COR-L47 (cell line): ENCODE measurements around the gene NUBP1.
A peak's percentile ranks its signal among the peaks of the same experiment; 100 is the strongest.
"Not testable (repeated sequence)": the region's sequence is repeated elsewhere in the genome, so short reads cannot be mapped to it uniquely, and the experiment has no call there.

Experiments used
- DNase-seq: peaks from one replicate; lab custom pipeline; 2025; lab: John Stamatoyannopoulos, UW

The NUBP1 gene

GRCh38 chr16:10751291-10751697, 7.7 kb downstream of the NUBP1 start:
- DNase-seq: no peak

- no peak for DNase-seq
These were observed 9.3 kb downstream of the NUBP1 start for GRCh38 chr16:10752843-10753523.

- DNase-seq: no peak
These were observed 10.0 kb downstream of the NUBP1 start for GRCh38 chr16:10753670-10754069.

- DNase-seq: no peak
These were observed 11.3 kb downstream of the NUBP1 start for GRCh38 chr16:10754941-10755340.

- no peak for DNase-seq
These were observed 12.9 kb downstream of the NUBP1 start for GRCh38 chr16:10756574-10756973.

GRCh38 chr16:10760858-10761257, 17.2 kb downstream of the NUBP1 start:
- no peak for DNase-seq

- no peak for DNase-seq
These were observed 17.7 kb downstream of the NUBP1 start for GRCh38 chr16:10761373-10761772.

- DNase-seq: no peak
These were observed 18.8 kb downstream of the NUBP1 start for GRCh38 chr16:10762336-10763016.

GRCh38 chr16:10763456-10763855, 19.8 kb downstream of the NUBP1 start:
- DNase-seq: no peak

- DNase-seq: no peak
These were observed 22.1 kb downstream of the NUBP1 start for GRCh38 chr16:10765772-10766171.

- DNase-seq: no peak
These were observed 23.5 kb downstream of the NUBP1 start for GRCh38 chr16:10767127-10767526.

GRCh38 chr16:10769381-10769780, 25.7 kb downstream of the NUBP1 start:
- DNase-seq: no peak

- no peak for DNase-seq
These were observed 27.3 kb downstream of the NUBP1 start for GRCh38 chr16:10770907-10771306.

GRCh38 chr16:10776280-10776679, 32.6 kb downstream of the NUBP1 start:
- no peak for DNase-seq

- not testable (repeated sequence) for DNase-seq
These were observed 33.3 kb downstream of the NUBP1 start for GRCh38 chr16:10776923-10777322.

- no peak for DNase-seq
These were observed 33.7 kb downstream of the NUBP1 start for GRCh38 chr16:10777356-10777755.

- DNase-seq: not testable (repeated sequence)
These were observed 36.3 kb downstream of the NUBP1 start for GRCh38 chr16:10779908-10780307.

GRCh38 chr16:10780628-10781027, 37.0 kb downstream of the NUBP1 start:
- no peak for DNase-seq

GRCh38 chr16:10782628-10783027, 39.0 kb downstream of the NUBP1 start:
- DNase-seq: no peak

- peak; percentile 16 for DNase-seq
These were observed 43.7 kb downstream of the NUBP1 start for GRCh38 chr16:10787304-10787703.

GRCh38 chr16:10788630-10789029, 45.0 kb downstream of the NUBP1 start:
- not testable (repeated sequence) for DNase-seq

- no peak for DNase-seq
These were observed 47.4 kb downstream of the NUBP1 start for GRCh38 chr16:10791048-10791447.

GRCh38 chr16:10799736-10800135, 56.1 kb downstream of the NUBP1 start:
- no peak for DNase-seq

GRCh38 chr16:10805334-10805733, 61.7 kb downstream of the NUBP1 start:
- no peak for DNase-seq
